HEK293 (cell line): Measurements from ENCODE around the gene TM4SF5.

Experiments
- GFI1B ChIP-seq: fragments of 450-650 bp; formaldehyde crosslinking; IDR thresholded peaks from 2 replicates; pipeline ENCODE4 v1.5.1; 2016; ENCODE audit warnings: missing biosample characterization, missing genetic modification characterization
- GLI4 ChIP-seq: fragments of 450-650 bp; formaldehyde crosslinking; IDR thresholded peaks from 2 replicates; pipeline ENCODE4 v1.5.1; 2016; ENCODE audit warnings: missing biosample characterization, missing genetic modification characterization
- KLF10 ChIP-seq: fragments of 450-650 bp; IDR thresholded peaks from 2 replicates; pipeline ENCODE4 v1.5.1; 2018; ENCODE audit warnings: missing biosample characterization, mild to moderate bottlenecking, missing genetic modification characterization
- MYNN ChIP-seq: fragments of 450-650 bp; formaldehyde crosslinking; IDR thresholded peaks from 2 replicates; pipeline ENCODE4 v1.5.1; 2016; ENCODE audit warnings: missing biosample characterization, missing genetic modification characterization, borderline replicate concordance
- REPIN1 ChIP-seq: fragments of 450-650 bp; formaldehyde crosslinking; IDR thresholded peaks from 2 replicates; pipeline ENCODE4 v1.5.1; 2017; ENCODE audit warnings: missing biosample characterization, missing genetic modification characterization, low read depth
- TCF7L2 ChIP-seq: IDR thresholded peaks from 2 replicates; pipeline ENCODE4 v1.6.1; 2011; ENCODE audit warnings: low read depth, mild to moderate bottlenecking, inconsistent platforms, low read length, moderate library complexity, borderline replicate concordance
- YY2 ChIP-seq: fragments of 450-650 bp; formaldehyde crosslinking; IDR thresholded peaks from 2 replicates; pipeline ENCODE4 v1.5.1; 2016; ENCODE audit warnings: missing biosample characterization, missing genetic modification characterization
- ZBTB8A ChIP-seq: fragments of 450-650 bp; formaldehyde crosslinking; IDR thresholded peaks from 2 replicates; pipeline ENCODE4 v1.5.1; 2016; ENCODE audit warnings: missing biosample characterization, missing genetic modification characterization
- ZIC2 ChIP-seq: fragments of 450-650 bp; formaldehyde crosslinking; IDR thresholded peaks from 2 replicates; pipeline ENCODE4 v1.5.1; 2016; ENCODE audit warnings: missing biosample characterization, missing genetic modification characterization
- ZNF157 ChIP-seq: fragments of 450-650 bp; formaldehyde crosslinking; IDR thresholded peaks from 2 replicates; pipeline ENCODE4 v1.5.1; 2016; ENCODE audit warnings: missing biosample characterization, missing genetic modification characterization
- ZNF274 ChIP-seq, 2 experiments: fragments of 200-500 bp in 1 of 2; fragments of 450-650 bp in 1 of 2; sonication (Bioruptor generic) in 1 of 2; formaldehyde crosslinking in 1 of 2; IDR thresholded peaks; 2 replicates each; pipeline versions ENCODE4 v1.5.1 to v1.6.1; 2014 to 2016; ENCODE audit warnings: borderline replicate concordance in 1 of 2, inconsistent platforms in 1 of 2, low read length in 1 of 2, missing biosample characterization in 1 of 2, missing genetic modification characterization in 1 of 2
- ZNF350 ChIP-seq: fragments of 450-650 bp; formaldehyde crosslinking; IDR thresholded peaks from 2 replicates; pipeline ENCODE4 v1.5.0; 2017; ENCODE audit warnings: missing biosample characterization, mild to moderate bottlenecking, missing genetic modification characterization
- ZNF404 ChIP-seq: fragments of 450-650 bp; formaldehyde crosslinking; IDR thresholded peaks from 2 replicates; pipeline ENCODE4 v1.5.1; 2017; ENCODE audit warnings: missing biosample characterization, missing genetic modification characterization
- ZNF521 ChIP-seq: fragments of 450-650 bp; formaldehyde crosslinking; IDR thresholded peaks from 2 replicates; pipeline ENCODE4 v1.5.1; 2017; ENCODE audit warnings: missing biosample characterization, mild to moderate bottlenecking, missing genetic modification characterization
- ZNF529 ChIP-seq: fragments of 450-650 bp; formaldehyde crosslinking; IDR thresholded peaks from 2 replicates; pipeline ENCODE4 v1.5.1; 2017; ENCODE audit warnings: missing genetic modification characterization, missing biosample characterization; ENCODE audit not compliant: insufficient replicate concordance
- ZNF571 ChIP-seq: fragments of 450-650 bp; formaldehyde crosslinking; IDR thresholded peaks from 2 replicates; pipeline ENCODE4 v1.5.0; 2017; ENCODE audit warnings: missing biosample characterization, missing genetic modification characterization
- ZNF585B ChIP-seq: fragments of 450-650 bp; formaldehyde crosslinking; IDR thresholded peaks from 2 replicates; pipeline ENCODE4 v1.5.1; 2016; ENCODE audit warnings: missing biosample characterization, missing genetic modification characterization
- ZNF677 ChIP-seq: fragments of 450-650 bp; IDR thresholded peaks from 2 replicates; pipeline ENCODE4 v1.5.0; 2018; ENCODE audit warnings: missing biosample characterization, mild to moderate bottlenecking, missing genetic modification characterization, moderate library complexity
- ZNF768 ChIP-seq: fragments of 450-650 bp; formaldehyde crosslinking; IDR thresholded peaks from 2 replicates; pipeline ENCODE4 v1.5.1; 2018; ENCODE audit warnings: missing biosample characterization, mild to moderate bottlenecking, missing genetic modification characterization
- ZSCAN16 ChIP-seq: fragments of 450-650 bp; formaldehyde crosslinking; IDR thresholded peaks from 2 replicates; pipeline ENCODE4 v1.5.1; 2016; ENCODE audit warnings: missing biosample characterization, missing genetic modification characterization
- ZSCAN4 ChIP-seq: fragments of 450-650 bp; formaldehyde crosslinking; IDR thresholded peaks from 2 replicates; pipeline ENCODE4 v1.5.1; 2017; ENCODE audit warnings: missing biosample characterization, missing genetic modification characterization
- TF ChIP-seq, protein P1 (sequence below): fragments of 450-650 bp; formaldehyde crosslinking; IDR thresholded peaks from 2 replicates; pipeline ENCODE4 v1.5.1; 2016; ENCODE audit warnings: missing biosample characterization, missing genetic modification characterization
- TF ChIP-seq, protein P2 (sequence below): fragments of 450-650 bp; formaldehyde crosslinking; IDR thresholded peaks from 2 replicates; pipeline ENCODE4 v1.5.1; 2016; ENCODE audit warnings: missing biosample characterization, missing genetic modification characterization, borderline replicate concordance
- TF ChIP-seq, protein P3 (sequence below): fragments of 450-650 bp; formaldehyde crosslinking; IDR thresholded peaks from 2 replicates; pipeline ENCODE4 v1.5.1; 2017; ENCODE audit warnings: missing biosample characterization, missing genetic modification characterization
- TF ChIP-seq, protein P4 (sequence below): fragments of 450-650 bp; formaldehyde crosslinking; IDR thresholded peaks from 2 replicates; pipeline ENCODE4 v1.5.1; 2016; ENCODE audit warnings: missing biosample characterization, missing genetic modification characterization
- TF ChIP-seq, protein P5 (sequence below): fragments of 450-650 bp; formaldehyde crosslinking; IDR thresholded peaks from 2 replicates; pipeline ENCODE4 v1.5.1; 2017; ENCODE audit warnings: missing biosample characterization, mild to moderate bottlenecking, missing genetic modification characterization, moderate library complexity

Gene TM4SF5

GRCh38 chr17:4789951-4790704, 18.4 kb downstream of the TM4SF5 start (continued):
- TF ChIP-seq, protein P1, sequence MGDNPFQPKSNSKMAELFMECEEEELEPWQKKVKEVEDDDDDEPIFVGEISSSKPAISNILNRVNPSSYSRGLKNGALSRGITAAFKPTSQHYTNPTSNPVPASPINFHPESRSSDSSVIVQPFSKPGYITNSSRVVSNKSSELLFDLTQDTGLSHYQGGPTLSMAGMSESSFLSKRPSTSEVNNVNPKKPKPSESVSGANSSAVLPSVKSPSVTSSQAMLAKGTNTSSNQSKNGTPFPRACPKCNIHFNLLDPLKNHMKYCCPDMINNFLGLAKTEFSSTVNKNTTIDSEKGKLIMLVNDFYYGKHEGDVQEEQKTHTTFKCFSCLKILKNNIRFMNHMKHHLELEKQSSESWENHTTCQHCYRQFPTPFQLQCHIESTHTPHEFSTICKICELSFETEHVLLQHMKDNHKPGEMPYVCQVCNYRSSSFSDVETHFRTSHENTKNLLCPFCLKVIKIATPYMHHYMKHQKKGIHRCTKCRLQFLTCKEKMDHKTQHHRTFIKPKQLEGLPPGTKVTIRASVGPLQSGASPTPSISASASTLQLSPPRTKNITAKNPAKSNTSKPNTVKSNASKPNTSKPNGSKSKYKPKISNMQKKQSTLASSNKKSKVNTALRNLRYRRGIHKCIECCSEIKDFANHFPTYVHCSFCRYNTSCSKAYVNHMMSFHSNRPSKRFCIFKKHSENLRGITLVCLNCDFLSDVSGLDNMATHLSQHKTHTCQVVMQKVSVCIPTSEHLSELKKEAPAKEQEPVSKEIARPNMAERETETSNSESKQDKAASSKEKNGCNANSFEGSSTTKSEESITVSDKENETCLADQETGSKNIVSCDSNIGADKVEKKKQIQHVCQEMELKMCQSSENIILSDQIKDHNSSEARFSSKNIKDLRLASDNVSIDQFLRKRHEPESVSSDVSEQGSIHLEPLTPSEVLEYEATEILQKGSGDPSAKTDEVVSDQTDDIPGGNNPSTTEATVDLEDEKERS (tag by site-specific recombination): no peak
- TF ChIP-seq, protein P2, sequence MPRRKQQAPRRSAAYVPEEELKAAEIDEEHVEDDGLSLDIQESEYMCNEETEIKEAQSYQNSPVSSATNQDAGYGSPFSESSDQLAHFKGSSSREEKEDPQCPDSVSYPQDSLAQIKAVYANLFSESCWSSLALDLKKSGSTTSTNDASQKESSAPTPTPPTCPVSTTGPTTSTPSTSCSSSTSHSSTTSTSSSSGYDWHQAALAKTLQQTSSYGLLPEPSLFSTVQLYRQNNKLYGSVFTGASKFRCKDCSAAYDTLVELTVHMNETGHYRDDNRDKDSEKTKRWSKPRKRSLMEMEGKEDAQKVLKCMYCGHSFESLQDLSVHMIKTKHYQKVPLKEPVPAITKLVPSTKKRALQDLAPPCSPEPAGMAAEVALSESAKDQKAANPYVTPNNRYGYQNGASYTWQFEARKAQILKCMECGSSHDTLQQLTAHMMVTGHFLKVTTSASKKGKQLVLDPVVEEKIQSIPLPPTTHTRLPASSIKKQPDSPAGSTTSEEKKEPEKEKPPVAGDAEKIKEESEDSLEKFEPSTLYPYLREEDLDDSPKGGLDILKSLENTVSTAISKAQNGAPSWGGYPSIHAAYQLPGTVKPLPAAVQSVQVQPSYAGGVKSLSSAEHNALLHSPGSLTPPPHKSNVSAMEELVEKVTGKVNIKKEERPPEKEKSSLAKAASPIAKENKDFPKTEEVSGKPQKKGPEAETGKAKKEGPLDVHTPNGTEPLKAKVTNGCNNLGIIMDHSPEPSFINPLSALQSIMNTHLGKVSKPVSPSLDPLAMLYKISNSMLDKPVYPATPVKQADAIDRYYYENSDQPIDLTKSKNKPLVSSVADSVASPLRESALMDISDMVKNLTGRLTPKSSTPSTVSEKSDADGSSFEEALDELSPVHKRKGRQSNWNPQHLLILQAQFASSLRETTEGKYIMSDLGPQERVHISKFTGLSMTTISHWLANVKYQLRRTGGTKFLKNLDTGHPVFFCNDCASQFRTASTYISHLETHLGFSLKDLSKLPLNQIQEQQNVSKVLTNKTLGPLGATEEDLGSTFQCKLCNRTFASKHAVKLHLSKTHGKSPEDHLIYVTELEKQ (tag by site-specific recombination): peak; percentile 17; the same call in 1 of the 2 replicates
- TF ChIP-seq ZSCAN16 (tag by site-specific recombination) (no peak), YY2 (tag by site-specific recombination) (no peak), ZNF571 (no peak), MYNN (no peak), ZBTB8A (tag by site-specific recombination) (peak; percentile 88), ZNF404 (tag by site-specific recombination) (no peak), ZNF521 (tag by site-specific recombination) (no peak), ZIC2 (tag by site-specific recombination) (peak; percentile 72), ZNF350 (tag by site-specific recombination) (no peak), ZNF274 (IDR thresholded peaks at IDR 0.05; ENCODE audit: low read length) (no peak), ZNF274 (tag by site-specific recombination; IDR thresholded peaks at IDR 0.05; ENCODE audit: borderline replicate concordance) (no peak), GFI1B (no peak), ZNF529 (tag by site-specific recombination) (no peak), ZNF585B (no peak), ZNF157 (tag by site-specific recombination) (no peak), KLF10 (peak; percentile 54; the same call in 1 of the 2 replicates), ZNF768 (tag by site-specific recombination) (no peak), REPIN1 (tag by site-specific recombination) (no peak), ZSCAN4 (tag by site-specific recombination) (no peak), GLI4 (no peak), TCF7L2 (no peak), ZNF677 (tag by site-specific recombination) (no peak)
- TF ChIP-seq, protein P3, sequence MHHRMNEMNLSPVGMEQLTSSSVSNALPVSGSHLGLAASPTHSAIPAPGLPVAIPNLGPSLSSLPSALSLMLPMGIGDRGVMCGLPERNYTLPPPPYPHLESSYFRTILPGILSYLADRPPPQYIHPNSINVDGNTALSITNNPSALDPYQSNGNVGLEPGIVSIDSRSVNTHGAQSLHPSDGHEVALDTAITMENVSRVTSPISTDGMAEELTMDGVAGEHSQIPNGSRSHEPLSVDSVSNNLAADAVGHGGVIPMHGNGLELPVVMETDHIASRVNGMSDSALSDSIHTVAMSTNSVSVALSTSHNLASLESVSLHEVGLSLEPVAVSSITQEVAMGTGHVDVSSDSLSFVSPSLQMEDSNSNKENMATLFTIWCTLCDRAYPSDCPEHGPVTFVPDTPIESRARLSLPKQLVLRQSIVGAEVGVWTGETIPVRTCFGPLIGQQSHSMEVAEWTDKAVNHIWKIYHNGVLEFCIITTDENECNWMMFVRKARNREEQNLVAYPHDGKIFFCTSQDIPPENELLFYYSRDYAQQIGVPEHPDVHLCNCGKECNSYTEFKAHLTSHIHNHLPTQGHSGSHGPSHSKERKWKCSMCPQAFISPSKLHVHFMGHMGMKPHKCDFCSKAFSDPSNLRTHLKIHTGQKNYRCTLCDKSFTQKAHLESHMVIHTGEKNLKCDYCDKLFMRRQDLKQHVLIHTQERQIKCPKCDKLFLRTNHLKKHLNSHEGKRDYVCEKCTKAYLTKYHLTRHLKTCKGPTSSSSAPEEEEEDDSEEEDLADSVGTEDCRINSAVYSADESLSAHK (tag by site-specific recombination): no peak
- TF ChIP-seq, protein P4, sequence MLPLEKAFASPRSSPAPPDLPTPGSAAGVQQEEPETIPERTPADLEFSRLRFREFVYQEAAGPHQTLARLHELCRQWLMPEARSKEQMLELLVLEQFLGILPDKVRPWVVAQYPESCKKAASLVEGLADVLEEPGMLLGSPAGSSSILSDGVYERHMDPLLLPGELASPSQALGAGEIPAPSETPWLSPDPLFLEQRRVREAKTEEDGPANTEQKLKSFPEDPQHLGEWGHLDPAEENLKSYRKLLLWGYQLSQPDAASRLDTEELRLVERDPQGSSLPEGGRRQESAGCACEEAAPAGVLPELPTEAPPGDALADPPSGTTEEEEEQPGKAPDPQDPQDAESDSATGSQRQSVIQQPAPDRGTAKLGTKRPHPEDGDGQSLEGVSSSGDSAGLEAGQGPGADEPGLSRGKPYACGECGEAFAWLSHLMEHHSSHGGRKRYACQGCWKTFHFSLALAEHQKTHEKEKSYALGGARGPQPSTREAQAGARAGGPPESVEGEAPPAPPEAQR (tag by site-specific recombination): 0 out of 2 replicates have a peak, but pooled peaks have one; percentile 12
- TF ChIP-seq, protein P5, sequence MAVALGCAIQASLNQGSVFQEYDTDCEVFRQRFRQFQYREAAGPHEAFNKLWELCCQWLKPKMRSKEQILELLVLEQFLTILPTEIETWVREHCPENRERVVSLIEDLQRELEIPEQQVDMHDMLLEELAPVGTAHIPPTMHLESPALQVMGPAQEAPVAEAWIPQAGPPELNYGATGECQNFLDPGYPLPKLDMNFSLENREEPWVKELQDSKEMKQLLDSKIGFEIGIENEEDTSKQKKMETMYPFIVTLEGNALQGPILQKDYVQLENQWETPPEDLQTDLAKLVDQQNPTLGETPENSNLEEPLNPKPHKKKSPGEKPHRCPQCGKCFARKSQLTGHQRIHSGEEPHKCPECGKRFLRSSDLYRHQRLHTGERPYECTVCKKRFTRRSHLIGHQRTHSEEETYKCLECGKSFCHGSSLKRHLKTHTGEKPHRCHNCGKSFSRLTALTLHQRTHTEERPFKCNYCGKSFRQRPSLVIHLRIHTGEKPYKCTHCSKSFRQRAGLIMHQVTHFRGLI: no peak
